IPS-20b (cell line): ENCODE results near the gene CT45A3.
"Not testable (repeated sequence)": the region's sequence is repeated elsewhere in the genome, so short reads cannot be mapped to it uniquely, and the experiment has no call there.

ENCODE experiments used
- H3K27ac ChIP-seq: one replicate; pipeline ENCODE4 v1.5.1; 2013; ENCODE audit warnings: low read length
- H3K27me3 ChIP-seq: 2 replicates; pipeline ENCODE4 v1.6.1; 2013; ENCODE audit warnings: mild to moderate bottlenecking, low read length, inconsistent platforms; ENCODE audit not compliant: insufficient read depth
- H3K36me3 ChIP-seq: 2 replicates; pipeline ENCODE4 v1.6.1; 2013; ENCODE audit warnings: low read depth, mild to moderate bottlenecking, inconsistent platforms, low read length, moderate library complexity; ENCODE audit not compliant: insufficient read depth
- H3K4me1 ChIP-seq: 2 replicates; pipeline ENCODE4 v1.6.1; 2013; ENCODE audit warnings: mild to moderate bottlenecking, control low read depth, inconsistent platforms, low read length, moderate library complexity; ENCODE audit not compliant: insufficient read depth
- H3K4me3 ChIP-seq: 2 replicates; pipeline ENCODE4 v1.5.1; 2013; ENCODE audit warnings: mild to moderate bottlenecking, low read length, inconsistent platforms
- H3K9ac ChIP-seq: 2 replicates; pipeline ENCODE4 v1.6.1; 2013; ENCODE audit warnings: low read depth, mild to moderate bottlenecking, inconsistent platforms, low read length, moderate library complexity
- H3K9me3 ChIP-seq: 2 replicates; pipeline ENCODE4 v1.6.1; 2013; ENCODE audit warnings: mild to moderate bottlenecking, low read depth, low read length, inconsistent platforms; ENCODE audit not compliant: insufficient read depth

Gene CT45A3, protein sequence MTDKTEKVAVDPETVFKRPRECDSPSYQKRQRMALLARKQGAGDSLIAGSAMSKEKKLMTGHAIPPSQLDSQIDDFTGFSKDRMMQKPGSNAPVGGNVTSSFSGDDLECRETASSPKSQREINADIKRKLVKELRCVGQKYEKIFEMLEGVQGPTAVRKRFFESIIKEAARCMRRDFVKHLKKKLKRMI

DNA sequence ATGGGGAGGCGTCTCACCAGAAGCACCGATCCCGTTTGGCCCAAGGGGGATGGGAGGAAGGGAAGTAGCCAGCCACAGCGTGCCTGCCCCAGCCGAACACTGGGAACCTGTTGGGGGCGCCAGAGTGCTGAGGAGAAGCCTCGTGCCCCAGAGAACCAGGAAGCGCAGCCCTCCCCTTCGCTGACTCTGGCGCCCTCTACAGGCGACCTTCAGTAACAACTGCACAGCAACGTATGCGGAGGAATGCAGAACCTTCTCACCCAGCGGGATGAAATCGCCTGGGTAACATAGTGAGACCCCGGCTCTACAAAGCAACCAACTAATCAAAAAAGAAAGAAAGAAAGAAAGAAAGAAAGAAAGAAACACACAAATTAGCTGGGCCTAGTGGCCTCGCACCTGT is at the start of gene CT45A3:
Gene CT45A3, minus strand, starts transcription at position 101 of the 400 bp plus-strand sequence. CDS start 3,747 bp downstream, outside the sequence.
- H3K9ac ChIP-seq, H3K27ac ChIP-seq, H3K4me1 ChIP-seq, H3K27me3 ChIP-seq, H3K4me3 ChIP-seq, H3K9me3 ChIP-seq, H3K36me3 ChIP-seq: not testable (repeated sequence)

DNA sequence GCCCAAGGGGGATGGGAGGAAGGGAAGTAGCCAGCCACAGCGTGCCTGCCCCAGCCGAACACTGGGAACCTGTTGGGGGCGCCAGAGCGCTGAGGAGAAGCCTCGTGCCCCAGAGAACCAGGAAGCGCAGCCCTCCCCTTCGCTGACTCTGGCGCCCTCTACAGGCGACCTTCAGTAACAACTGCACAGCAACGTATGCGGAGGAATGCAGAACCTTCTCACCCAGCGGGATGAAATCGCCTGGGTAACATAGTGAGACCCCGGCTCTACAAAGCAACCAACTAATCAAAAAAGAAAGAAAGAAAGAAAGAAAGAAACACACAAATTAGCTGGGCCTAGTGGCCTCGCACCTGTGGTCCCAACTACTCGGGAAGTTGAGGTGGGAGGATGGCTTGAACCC is 34.7 kb upstream of the CT45A3 start, which contains the start of gene CT45A6:
Gene CT45A6, minus strand, starts transcription at position 101 of the 400 bp plus-strand sequence. CDS start 3,794 bp downstream, outside the sequence.
- not testable (repeated sequence) for H3K27ac ChIP-seq, H3K4me3 ChIP-seq

DNA sequence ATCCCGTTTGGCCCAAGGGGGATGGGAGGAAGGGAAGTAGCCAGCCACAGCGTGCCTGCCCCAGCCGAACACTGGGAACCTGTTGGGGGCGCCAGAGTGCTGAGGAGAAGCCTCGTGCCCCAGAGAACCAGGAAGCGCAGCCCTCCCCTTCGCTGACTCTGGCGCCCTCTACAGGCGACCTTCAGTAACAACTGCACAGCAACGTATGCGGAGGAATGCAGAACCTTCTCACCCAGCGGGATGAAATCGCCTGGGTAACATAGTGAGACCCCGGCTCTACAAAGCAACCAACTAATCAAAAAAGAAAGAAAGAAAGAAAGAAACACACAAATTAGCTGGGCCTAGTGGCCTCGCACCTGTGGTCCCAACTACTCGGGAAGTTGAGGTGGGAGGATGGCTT is 17.4 kb upstream of the CT45A3 start, which contains the start of gene CT45A5:
Gene CT45A5, minus strand, starts transcription at position 101 of the 400 bp plus-strand sequence. CDS start 3,774 bp downstream, outside the sequence.
- H3K9ac ChIP-seq, H3K27ac ChIP-seq, H3K4me1 ChIP-seq, H3K4me3 ChIP-seq, H3K9me3 ChIP-seq, H3K36me3 ChIP-seq, H3K27me3 ChIP-seq: not testable (repeated sequence)

More for the DNA sequence above, 34.7 kb upstream of the CT45A3 start, which contains the start of gene CT45A6:
- not testable (repeated sequence) for H3K9me3 ChIP-seq, H3K36me3 ChIP-seq, H3K4me1 ChIP-seq, H3K9ac ChIP-seq, H3K27me3 ChIP-seq

DNA sequence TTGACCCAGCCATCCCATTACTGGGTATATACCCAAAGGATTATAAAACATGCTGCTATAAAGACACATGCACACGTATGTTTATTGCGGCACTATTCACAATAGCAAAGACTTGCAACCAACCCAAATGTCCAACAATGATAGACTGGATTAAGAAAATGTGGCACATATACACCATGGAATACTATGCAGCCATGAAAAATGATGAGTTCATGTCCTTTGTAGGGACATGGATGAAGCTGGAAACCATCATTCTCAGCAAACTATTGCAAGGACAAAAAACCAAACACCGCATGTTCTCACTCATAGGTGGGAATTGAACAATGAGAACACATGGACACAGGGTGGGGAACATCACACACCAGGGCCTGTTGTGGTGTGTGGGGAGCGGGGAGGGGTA is 23.3 kb downstream of the CT45A3 start:
- H3K27ac ChIP-seq, H3K27me3 ChIP-seq, H3K9me3 ChIP-seq, H3K36me3 ChIP-seq, H3K4me3 ChIP-seq, H3K9ac ChIP-seq, H3K4me1 ChIP-seq: not testable (repeated sequence)

DNA sequence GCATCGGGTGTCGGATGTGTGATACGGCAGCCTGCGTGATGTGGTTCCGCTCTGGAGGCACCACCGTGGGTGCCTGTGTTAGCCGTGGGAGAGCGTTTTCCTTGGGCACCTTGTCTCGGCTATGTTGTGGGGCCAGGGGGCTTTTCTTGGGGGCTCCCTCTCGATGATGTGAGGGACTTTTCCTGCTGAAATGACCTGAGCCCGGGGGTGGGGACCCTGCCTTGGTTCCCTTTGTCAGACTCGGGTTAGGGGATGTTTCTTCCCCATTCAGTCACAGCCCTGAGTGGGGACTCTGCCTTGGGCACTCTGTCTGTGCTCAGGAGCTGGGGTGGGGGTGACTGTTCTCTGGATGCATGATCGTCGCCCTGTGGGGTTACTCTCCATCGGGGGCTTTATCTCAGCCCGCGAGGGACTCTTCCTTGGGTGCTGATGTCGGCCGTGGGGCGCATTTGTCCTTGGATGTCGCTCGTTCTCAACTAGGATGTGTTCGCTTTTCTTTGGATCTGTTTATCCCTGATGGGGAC is 26.7 kb downstream of the CT45A3 start:
- no peak overlapping the region for H3K4me3 ChIP-seq
- H3K4me1 ChIP-seq, result no peaks in the 10 kb centered on the region
- no peak overlapping the region for H3K9ac ChIP-seq
- no peak overlapping the region for H3K27ac ChIP-seq
- H3K9me3 ChIP-seq, result no peaks in the 10 kb centered on the region; the same call in 1 of the 2 replicates
- no peaks in the 10 kb centered on the region for H3K27me3 ChIP-seq
- H3K36me3 ChIP-seq, result no peaks in the 10 kb centered on the region

DNA sequence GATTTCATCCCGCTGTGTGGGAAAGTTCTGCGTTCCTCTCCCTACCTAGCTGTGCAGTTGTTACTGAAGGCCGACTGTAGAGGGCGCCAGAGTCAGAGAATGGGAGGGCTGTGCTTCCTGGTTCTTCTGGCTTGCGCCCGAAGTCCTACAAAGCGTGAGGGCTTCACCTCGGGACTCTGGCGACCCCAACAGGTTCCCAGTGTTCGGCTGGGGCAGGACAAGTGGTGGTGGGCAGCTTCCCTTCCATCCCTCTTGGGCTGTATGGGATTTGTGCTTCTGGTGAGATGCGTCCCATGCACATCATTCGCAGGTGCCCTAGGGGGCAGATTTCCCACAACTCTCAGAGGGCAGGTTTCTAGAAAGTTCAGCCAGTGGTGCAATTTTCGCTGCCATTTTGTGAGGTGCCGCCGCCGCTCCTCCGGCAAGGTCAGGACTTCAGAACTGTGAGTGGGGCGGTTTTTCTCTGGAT is 27.3 kb downstream of the CT45A3 start:
- H3K27me3 ChIP-seq, result no peaks in the 10 kb centered on the region
- H3K27ac ChIP-seq, result no peak overlapping the region
- no peak overlapping the region for H3K9ac ChIP-seq
- H3K9me3 ChIP-seq, result no peaks in the 10 kb centered on the region; the same call in 1 of the 2 replicates
- no peaks in the 10 kb centered on the region for H3K4me1 ChIP-seq
- no peaks in the 10 kb centered on the region for H3K36me3 ChIP-seq
- no peak overlapping the region for H3K4me3 ChIP-seq

DNA sequence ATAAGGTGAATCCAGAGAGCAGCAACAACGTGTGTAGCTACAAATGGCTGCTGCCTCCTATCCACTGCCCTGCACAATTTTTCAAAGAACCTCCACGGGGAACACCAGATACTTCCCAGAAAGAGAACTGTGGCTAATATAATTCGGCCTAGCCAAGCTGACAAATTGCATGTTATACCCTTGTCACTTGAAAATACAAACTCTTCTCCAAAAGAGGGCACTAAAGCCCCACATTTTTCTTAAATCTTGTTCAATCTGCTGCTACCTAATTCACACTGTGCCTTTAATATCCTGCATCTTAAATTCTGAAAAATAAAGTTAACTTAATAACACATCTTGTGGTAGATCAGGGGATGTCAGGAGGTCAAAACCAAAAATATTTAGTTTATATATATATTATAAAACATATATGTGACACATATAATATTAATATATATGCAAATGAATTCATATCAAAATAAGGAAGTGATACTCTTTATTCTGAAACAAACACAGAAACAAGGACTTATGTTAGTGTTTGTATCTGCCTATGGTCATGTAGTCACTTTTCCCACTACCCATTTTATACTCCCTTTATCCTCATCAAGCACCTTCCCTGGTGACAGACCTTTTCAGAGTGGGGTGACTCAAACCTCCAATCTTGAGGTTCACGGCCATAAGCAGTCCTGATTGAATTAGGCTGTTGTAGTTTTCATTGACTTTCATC is 30.5 kb downstream of the CT45A3 start:
- Histone ChIP-seq H3K9me3 (no peaks in the 10 kb centered on the region), H3K27me3 (no peaks in the 10 kb centered on the region), H3K4me3 (no peak overlapping the region), H3K27ac (no peak overlapping the region), H3K9ac (no peak overlapping the region), H3K4me1 (no peaks in the 10 kb centered on the region), H3K36me3 (no peaks in the 10 kb centered on the region)

DNA sequence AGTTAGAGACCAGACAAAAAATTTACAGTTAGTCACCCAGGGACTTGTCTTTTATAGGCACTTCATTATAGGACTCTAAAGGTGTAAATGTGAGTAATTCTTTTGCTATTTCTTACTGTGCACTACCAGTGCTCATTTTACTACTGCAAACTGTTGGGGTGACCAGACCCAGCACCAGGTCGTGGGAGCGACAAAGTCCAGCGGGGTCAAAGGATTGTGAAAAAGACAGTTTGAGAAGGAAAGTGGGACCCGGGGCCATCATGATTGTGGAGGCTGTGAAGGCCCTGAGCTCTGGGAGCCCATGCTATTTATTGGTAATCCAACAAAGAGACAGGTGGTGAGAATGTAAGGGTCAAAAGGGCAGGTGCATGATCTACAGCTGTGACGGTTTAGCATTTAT is 33.3 kb downstream of the CT45A3 start:
- H3K36me3 ChIP-seq, H3K4me1 ChIP-seq, H3K4me3 ChIP-seq, H3K9me3 ChIP-seq, H3K27ac ChIP-seq, H3K27me3 ChIP-seq, H3K9ac ChIP-seq: not testable (repeated sequence)

DNA sequence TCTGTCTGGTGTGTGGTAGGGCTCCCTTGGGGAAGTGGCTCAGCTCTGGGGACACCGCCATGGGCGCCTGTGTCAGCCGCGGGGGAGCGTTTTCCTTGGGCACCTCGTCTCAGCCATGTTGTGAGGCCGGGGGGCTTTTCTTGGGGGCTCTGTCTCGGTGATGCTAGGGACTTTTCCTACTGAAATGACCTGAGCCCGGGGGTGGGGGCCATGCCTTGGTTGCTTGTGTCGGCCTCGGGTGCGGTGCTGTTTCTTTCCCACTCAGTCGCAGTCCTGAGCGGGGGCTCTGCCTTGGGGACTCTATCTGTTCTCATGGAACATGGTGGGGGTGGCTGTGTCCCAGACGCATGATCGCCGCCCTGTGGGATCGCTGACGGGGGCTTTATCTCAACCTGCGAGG is 54.2 kb downstream of the CT45A3 start:
- Histone ChIP-seq H3K27ac (no peak overlapping the region), H3K4me3 (no peak overlapping the region), H3K36me3 (no peaks in the 10 kb centered on the region), H3K4me1 (no peaks in the 10 kb centered on the region), H3K9ac (no peak overlapping the region), H3K27me3 (no peaks in the 10 kb centered on the region), H3K9me3 (no peaks in the 10 kb centered on the region)

DNA sequence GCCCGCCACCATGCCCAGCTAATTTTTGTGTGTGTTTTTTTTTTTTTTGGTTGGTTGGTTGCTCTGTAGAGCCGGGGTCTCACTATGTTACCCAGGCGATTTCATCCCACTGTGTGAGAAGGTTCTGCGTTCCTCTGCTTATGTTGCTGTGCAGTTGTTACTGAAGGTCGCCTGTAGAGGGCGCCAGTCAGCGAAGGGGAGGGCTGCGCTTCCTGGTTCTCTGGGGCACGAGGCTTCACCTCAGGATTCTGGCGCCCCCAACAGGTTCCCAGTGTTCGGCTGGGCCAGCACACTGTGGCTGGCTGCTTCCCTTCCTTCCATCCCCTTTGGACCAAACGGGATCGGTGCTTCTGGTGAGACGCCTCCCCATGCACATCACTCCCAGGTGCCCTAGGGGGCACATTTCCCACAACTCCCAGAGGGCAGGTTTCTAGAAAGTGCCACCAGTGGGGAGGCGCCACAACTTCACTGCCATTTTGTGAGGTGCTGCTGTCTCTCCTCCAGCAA is 54.8 kb downstream of the CT45A3 start, which contains the start of gene CT45A1:
Gene CT45A1, plus strand, starts transcription at position 457 of the 507 bp plus-strand sequence. CDS start 5,302 bp downstream, outside the sequence.
- not testable (repeated sequence) for H3K9ac ChIP-seq, H3K27ac ChIP-seq, H3K9me3 ChIP-seq, H3K36me3 ChIP-seq, H3K4me1 ChIP-seq, H3K27me3 ChIP-seq, H3K4me3 ChIP-seq
